ENCODE results near the gene HSPA1L. TPM values are rescaled to one million over a fixed set of nuclear protein-coding genes. Genes with fewer than 3 reads are reported as not detected.

The HSPA1L gene
- total and polyA plus RNA-seq, 2 experiments from 2014 or later, result 0.44 to 0.83 TPM

DNA sequence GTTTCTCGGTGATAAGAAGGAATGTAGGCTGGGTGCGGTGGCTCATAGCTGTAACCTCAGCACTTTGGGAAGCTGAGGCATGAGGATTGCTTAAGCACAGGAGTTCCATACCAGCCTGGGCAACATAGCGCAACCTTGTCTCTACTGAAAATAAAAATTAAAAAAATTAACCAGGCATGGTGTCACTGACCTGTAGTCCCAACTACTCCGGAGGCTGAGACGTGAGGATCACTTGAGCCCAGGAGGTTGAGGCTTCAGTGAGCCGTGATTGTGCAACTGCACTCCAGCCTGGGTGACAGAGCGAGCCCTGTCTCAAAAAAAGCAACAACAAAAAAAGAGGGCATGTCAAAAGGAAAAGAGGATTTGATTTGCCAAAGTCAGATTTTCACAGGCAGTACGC lies 43.6 kb upstream of the HSPA1L start:
- Histone ChIP-seq H3K4me3 (no peak overlapping the region), H3K27ac (ENCODE audit: low read depth) (no peak overlapping the region), H3F3A (replicated peaks; ENCODE audit: low read depth) (0 out of 2 replicates have a peak, but pooled peaks cover 8% of the 10 kb centered on the region), H4K20me1 (replicated peaks; ENCODE audit: insufficient read depth) (peaks cover 3% of the 10 kb centered on the region; the same call in 1 of the 2 replicates), H2AFZ (no peak overlapping the region), H3K4me2 (no peak overlapping the region), H3K9me2 (ENCODE audit: insufficient read depth) (no peaks in the 10 kb centered on the region), H3K79me2 (replicated peaks; ENCODE audit: insufficient read depth) (peaks cover 8% of the 10 kb centered on the region; the same call in 1 of the 2 replicates), H3K4me1 (ENCODE audit: insufficient read depth) (peaks cover 7% of the 10 kb centered on the region; the same call in 1 of the 2 replicates), H3K27me3 (ENCODE audit: insufficient read depth) (no peaks in the 10 kb centered on the region), H3K36me3 (ENCODE audit: insufficient read depth) (no peaks in the 10 kb centered on the region)
- TF ChIP-seq JUNB (IDR thresholded peaks at IDR 0.05; ENCODE audit: unreplicated experiment) (no peak), ZNF114 (CRISPR knock-in tag; IDR thresholded peaks at IDR 0.05) (no peak), NANOG (IDR thresholded peaks at IDR 0.05; ENCODE audit: borderline replicate concordance) (no peak), ZNF331 (CRISPR knock-in tag; IDR thresholded peaks at IDR 0.05; ENCODE audit: low read depth) (no peak), EZH2phosphoT487 (IDR thresholded peaks at IDR 0.05; ENCODE audit: unreplicated experiment) (no peak), EZH2 (IDR thresholded peaks at IDR 0.05; ENCODE audit: low read depth, unreplicated experiment) (no peak), CREB1 (CRISPR knock-in tag; IDR thresholded peaks at IDR 0.05; ENCODE audit: low read depth) (no peak), POLR2AphosphoS5 (IDR thresholded peaks at IDR 0.05; ENCODE audit: low read depth) (no peak), STAT1 (IDR thresholded peaks at IDR 0.05; ENCODE audit: unreplicated experiment) (no peak)
- TF ChIP-seq, protein P1, sequence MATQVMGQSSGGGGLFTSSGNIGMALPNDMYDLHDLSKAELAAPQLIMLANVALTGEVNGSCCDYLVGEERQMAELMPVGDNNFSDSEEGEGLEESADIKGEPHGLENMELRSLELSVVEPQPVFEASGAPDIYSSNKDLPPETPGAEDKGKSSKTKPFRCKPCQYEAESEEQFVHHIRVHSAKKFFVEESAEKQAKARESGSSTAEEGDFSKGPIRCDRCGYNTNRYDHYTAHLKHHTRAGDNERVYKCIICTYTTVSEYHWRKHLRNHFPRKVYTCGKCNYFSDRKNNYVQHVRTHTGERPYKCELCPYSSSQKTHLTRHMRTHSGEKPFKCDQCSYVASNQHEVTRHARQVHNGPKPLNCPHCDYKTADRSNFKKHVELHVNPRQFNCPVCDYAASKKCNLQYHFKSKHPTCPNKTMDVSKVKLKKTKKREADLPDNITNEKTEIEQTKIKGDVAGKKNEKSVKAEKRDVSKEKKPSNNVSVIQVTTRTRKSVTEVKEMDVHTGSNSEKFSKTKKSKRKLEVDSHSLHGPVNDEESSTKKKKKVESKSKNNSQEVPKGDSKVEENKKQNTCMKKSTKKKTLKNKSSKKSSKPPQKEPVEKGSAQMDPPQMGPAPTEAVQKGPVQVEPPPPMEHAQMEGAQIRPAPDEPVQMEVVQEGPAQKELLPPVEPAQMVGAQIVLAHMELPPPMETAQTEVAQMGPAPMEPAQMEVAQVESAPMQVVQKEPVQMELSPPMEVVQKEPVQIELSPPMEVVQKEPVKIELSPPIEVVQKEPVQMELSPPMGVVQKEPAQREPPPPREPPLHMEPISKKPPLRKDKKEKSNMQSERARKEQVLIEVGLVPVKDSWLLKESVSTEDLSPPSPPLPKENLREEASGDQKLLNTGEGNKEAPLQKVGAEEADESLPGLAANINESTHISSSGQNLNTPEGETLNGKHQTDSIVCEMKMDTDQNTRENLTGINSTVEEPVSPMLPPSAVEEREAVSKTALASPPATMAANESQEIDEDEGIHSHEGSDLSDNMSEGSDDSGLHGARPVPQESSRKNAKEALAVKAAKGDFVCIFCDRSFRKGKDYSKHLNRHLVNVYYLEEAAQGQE (IDR thresholded peaks at IDR 0.05; ENCODE audit: unreplicated experiment), result no peak
- TF ChIP-seq, protein P2, sequence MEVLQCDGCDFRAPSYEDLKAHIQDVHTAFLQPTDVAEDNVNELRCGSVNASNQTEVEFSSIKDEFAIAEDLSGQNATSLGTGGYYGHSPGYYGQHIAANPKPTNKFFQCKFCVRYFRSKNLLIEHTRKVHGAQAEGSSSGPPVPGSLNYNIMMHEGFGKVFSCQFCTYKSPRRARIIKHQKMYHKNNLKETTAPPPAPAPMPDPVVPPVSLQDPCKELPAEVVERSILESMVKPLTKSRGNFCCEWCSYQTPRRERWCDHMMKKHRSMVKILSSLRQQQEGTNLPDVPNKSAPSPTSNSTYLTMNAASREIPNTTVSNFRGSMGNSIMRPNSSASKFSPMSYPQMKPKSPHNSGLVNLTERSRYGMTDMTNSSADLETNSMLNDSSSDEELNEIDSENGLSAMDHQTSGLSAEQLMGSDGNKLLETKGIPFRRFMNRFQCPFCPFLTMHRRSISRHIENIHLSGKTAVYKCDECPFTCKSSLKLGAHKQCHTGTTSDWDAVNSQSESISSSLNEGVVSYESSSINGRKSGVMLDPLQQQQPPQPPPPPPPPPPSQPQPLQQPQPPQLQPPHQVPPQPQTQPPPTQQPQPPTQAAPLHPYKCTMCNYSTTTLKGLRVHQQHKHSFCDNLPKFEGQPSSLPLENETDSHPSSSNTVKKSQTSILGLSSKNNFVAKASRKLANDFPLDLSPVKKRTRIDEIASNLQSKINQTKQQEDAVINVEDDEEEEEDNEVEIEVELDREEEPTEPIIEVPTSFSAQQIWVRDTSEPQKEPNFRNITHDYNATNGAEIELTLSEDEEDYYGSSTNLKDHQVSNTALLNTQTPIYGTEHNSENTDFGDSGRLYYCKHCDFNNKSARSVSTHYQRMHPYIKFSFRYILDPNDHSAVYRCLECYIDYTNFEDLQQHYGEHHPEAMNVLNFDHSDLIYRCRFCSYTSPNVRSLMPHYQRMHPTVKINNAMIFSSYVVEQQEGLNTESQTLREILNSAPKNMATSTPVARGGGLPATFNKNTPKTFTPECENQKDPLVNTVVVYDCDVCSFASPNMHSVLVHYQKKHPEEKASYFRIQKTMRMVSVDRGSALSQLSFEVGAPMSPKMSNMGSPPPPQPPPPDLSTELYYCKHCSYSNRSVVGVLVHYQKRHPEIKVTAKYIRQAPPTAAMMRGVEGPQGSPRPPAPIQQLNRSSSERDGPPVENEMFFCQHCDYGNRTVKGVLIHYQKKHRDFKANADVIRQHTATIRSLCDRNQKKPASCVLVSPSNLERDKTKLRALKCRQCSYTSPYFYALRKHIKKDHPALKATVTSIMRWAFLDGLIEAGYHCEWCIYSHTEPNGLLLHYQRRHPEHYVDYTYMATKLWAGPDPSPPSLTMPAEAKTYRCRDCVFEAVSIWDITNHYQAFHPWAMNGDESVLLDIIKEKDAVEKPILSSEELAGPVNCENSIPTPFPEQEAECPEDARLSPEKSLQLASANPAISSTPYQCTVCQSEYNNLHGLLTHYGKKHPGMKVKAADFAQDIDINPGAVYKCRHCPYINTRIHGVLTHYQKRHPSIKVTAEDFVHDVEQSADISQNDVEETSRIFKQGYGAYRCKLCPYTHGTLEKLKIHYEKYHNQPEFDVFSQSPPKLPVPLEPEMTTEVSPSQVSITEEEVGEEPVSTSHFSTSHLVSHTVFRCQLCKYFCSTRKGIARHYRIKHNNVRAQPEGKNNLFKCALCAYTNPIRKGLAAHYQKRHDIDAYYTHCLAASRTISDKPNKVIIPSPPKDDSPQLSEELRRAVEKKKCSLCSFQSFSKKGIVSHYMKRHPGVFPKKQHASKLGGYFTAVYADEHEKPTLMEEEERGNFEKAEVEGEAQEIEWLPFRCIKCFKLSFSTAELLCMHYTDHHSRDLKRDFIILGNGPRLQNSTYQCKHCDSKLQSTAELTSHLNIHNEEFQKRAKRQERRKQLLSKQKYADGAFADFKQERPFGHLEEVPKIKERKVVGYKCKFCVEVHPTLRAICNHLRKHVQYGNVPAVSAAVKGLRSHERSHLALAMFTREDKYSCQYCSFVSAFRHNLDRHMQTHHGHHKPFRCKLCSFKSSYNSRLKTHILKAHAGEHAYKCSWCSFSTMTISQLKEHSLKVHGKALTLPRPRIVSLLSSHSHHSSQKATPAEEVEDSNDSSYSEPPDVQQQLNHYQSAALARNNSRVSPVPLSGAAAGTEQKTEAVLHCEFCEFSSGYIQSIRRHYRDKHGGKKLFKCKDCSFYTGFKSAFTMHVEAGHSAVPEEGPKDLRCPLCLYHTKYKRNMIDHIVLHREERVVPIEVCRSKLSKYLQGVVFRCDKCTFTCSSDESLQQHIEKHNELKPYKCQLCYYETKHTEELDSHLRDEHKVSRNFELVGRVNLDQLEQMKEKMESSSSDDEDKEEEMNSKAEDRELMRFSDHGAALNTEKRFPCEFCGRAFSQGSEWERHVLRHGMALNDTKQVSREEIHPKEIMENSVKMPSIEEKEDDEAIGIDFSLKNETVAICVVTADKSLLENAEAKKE (CRISPR knock-in tag; IDR thresholded peaks at IDR 0.05), result no peak
- TF ChIP-seq, protein P3, sequence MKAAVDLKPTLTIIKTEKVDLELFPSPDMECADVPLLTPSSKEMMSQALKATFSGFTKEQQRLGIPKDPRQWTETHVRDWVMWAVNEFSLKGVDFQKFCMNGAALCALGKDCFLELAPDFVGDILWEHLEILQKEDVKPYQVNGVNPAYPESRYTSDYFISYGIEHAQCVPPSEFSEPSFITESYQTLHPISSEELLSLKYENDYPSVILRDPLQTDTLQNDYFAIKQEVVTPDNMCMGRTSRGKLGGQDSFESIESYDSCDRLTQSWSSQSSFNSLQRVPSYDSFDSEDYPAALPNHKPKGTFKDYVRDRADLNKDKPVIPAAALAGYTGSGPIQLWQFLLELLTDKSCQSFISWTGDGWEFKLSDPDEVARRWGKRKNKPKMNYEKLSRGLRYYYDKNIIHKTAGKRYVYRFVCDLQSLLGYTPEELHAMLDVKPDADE (IDR thresholded peaks at IDR 0.05), result no peak
- TF ChIP-seq, protein P4, sequence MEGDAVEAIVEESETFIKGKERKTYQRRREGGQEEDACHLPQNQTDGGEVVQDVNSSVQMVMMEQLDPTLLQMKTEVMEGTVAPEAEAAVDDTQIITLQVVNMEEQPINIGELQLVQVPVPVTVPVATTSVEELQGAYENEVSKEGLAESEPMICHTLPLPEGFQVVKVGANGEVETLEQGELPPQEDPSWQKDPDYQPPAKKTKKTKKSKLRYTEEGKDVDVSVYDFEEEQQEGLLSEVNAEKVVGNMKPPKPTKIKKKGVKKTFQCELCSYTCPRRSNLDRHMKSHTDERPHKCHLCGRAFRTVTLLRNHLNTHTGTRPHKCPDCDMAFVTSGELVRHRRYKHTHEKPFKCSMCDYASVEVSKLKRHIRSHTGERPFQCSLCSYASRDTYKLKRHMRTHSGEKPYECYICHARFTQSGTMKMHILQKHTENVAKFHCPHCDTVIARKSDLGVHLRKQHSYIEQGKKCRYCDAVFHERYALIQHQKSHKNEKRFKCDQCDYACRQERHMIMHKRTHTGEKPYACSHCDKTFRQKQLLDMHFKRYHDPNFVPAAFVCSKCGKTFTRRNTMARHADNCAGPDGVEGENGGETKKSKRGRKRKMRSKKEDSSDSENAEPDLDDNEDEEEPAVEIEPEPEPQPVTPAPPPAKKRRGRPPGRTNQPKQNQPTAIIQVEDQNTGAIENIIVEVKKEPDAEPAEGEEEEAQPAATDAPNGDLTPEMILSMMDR (conservative IDR thresholded peaks at IDR 0.05; ENCODE audit: low read depth in 2 of 2), result no peak
- peaks cover 2% of the 10 kb centered on the region; the same call in 1 of the 3 replicates for H3K4me1 Mint-ChIP-seq
- peaks cover 28% of the 10 kb centered on the region for H3K36me3 Mint-ChIP-seq (ENCODE audit: low read depth)
- no peak overlapping the region for H3K27ac Mint-ChIP-seq
- no peak for ATAC-seq
- no peak overlapping the region for H3K4me3 Mint-ChIP-seq
- peaks cover 12% of the 10 kb centered on the region for H3K9me3 Mint-ChIP-seq
- DNase-seq (ENCODE audit: low spot score), result no peak
- H3K27me3 Mint-ChIP-seq (ENCODE audit: insufficient read depth, low read depth, poor library complexity), result peaks cover 12% of the 10 kb centered on the region

Data from GM23338 (cell line).